Central memory CD8-positive, alpha-beta T cell (primary cell): ENCODE results near the gene METTL8.

ENCODE experiments used
- ATAC-seq: fragments of 150-1000 bp; cut with Tn5 transposase; replicated peaks from 2 replicates; pipeline ENCODE4 v1.10.0; 2022; ENCODE audit warnings: mild to moderate bottlenecking, moderate FRiP score, moderate number of reproducible peaks; ENCODE audit not compliant: poor library complexity, severe bottlenecking; ENCODE audit errors: extremely low read depth
- DNase-seq, 2 donors: peaks; one replicate each; pipeline ENCODE4 v3.0.0; 2021; ENCODE audit warnings: low spot score in 2 of 2
- H3K27ac Mint-ChIP-seq: one replicate; pipeline ENCODE4 v1.8.0; 2022; ENCODE audit warnings: low read depth, mild to moderate bottlenecking, moderate library complexity, mixed read lengths
- H3K27me3 Mint-ChIP-seq: one replicate; pipeline ENCODE4 v1.8.0; 2022; ENCODE audit warnings: mixed read lengths
- H3K36me3 Mint-ChIP-seq: one replicate; pipeline ENCODE4 v1.8.0; 2022; ENCODE audit warnings: mild to moderate bottlenecking, moderate library complexity, mixed read lengths; ENCODE audit not compliant: insufficient read depth
- H3K4me1 Mint-ChIP-seq: one replicate; pipeline ENCODE4 v1.8.0; 2022; ENCODE audit warnings: mixed read lengths
- H3K4me3 Mint-ChIP-seq: one replicate; pipeline ENCODE4 v1.8.0; 2022; ENCODE audit warnings: mild to moderate bottlenecking, moderate library complexity, mixed read lengths
- H3K9me3 Mint-ChIP-seq: one replicate; pipeline ENCODE4 v1.8.0; 2022; ENCODE audit warnings: mixed read lengths

The METTL8 gene

GRCh38 chr2:171274757-171275156, 159.0 kb downstream of the METTL8 start:
- no peaks in the 10 kb centered on the region for H3K4me1 Mint-ChIP-seq
- no peaks in the 10 kb centered on the region for H3K9me3 Mint-ChIP-seq
- H3K27me3 Mint-ChIP-seq = no peaks in the 10 kb centered on the region
- no peak overlapping the region for H3K4me3 Mint-ChIP-seq
- no peak overlapping the region for H3K27ac Mint-ChIP-seq
- H3K36me3 Mint-ChIP-seq = peaks cover 2% of the 10 kb centered on the region
- no peak for DNase-seq
- no peak for ATAC-seq

- Mint-ChIP-seq H3K9me3 (no peaks in the 10 kb centered on the region), H3K27me3 (no peaks in the 10 kb centered on the region), H3K4me3 (no peak overlapping the region), H3K36me3 (no peaks in the 10 kb centered on the region), H3K4me1 (no peaks in the 10 kb centered on the region), H3K27ac (no peak overlapping the region)
- no peak for DNase-seq
- no peak for ATAC-seq
These were observed 161.8 kb downstream of the METTL8 start for GRCh38 chr2:171271971-171272436.

- ATAC-seq = no peak
- no peaks in the 10 kb centered on the region for H3K4me1 Mint-ChIP-seq
- no peaks in the 10 kb centered on the region for H3K9me3 Mint-ChIP-seq
- no peak overlapping the region for H3K4me3 Mint-ChIP-seq
- no peaks in the 10 kb centered on the region for H3K36me3 Mint-ChIP-seq
- no peaks in the 10 kb centered on the region for H3K27me3 Mint-ChIP-seq
- no peak for DNase-seq
- H3K27ac Mint-ChIP-seq = no peak overlapping the region
These were observed 162.4 kb downstream of the METTL8 start for GRCh38 chr2:171271386-171271785.

GRCh38 chr2:171267855-171268629, 165.7 kb downstream of the METTL8 start:
- H3K36me3 Mint-ChIP-seq = no peaks in the 10 kb centered on the region
- no peaks in the 10 kb centered on the region for H3K9me3 Mint-ChIP-seq
- H3K27ac Mint-ChIP-seq = no peak overlapping the region
- no peak overlapping the region for H3K4me3 Mint-ChIP-seq
- DNase-seq = no peak
- H3K27me3 Mint-ChIP-seq = no peaks in the 10 kb centered on the region
- no peaks in the 10 kb centered on the region for H3K4me1 Mint-ChIP-seq
- ATAC-seq = no peak
